Mucosa of descending colon (tissue), 3 donors: ENCODE results near the gene FREM1. TPM values are rescaled to one million over a fixed set of nuclear protein-coding genes. Genes with fewer than 3 reads are reported as not detected.

Experiments
- ATAC-seq: fragments of 200-7000 bp; cut with Tn5 transposase; one replicate; pipeline ENCODE4 v1.9.1; 2020; ENCODE audit warnings: mild to moderate bottlenecking, moderate library complexity
- DNase-seq, 3 donors: peaks; one replicate each; pipeline ENCODE4 v3.0.0-alpha.2; 2020
- H3K36me3 ChIP-seq: fragments of 200-600 bp; one replicate; pipeline ENCODE4 v1.8.0; 2021; ENCODE audit warnings: low read depth, mild to moderate bottlenecking
- H3K4me1 ChIP-seq: fragments of 200-600 bp; one replicate; pipeline ENCODE4 v1.8.0; 2021; ENCODE audit warnings: low read depth, mild to moderate bottlenecking
- H3K4me3 ChIP-seq: fragments of 200-600 bp; one replicate; pipeline ENCODE4 v1.8.0; 2021; ENCODE audit warnings: mild to moderate bottlenecking
- H3K9me3 ChIP-seq: fragments of 200-600 bp; one replicate; pipeline ENCODE4 v1.8.0; 2021; ENCODE audit warnings: mild to moderate bottlenecking
- CTCF ChIP-seq: fragments of 200-600 bp; IDR thresholded peaks from one replicate; pipeline ENCODE4 v1.8.0; 2022; ENCODE audit warnings: antibody characterized with exemption, mild to moderate bottlenecking
- intact Hi-C, 2 donors: fragments of 100-400 bp; cut with DNase I in 1 of 2; cut with micrococcal nuclease in 1 of 2; formaldehyde crosslinking; loops; one replicate each; pipeline versions ENCODE4 v1.11.0 to v1.11.1; 2022; cut with DNase I, micrococcal nuclease
- total RNA-seq, 3 donors: library from RNA; stranded (reverse); fragmentation: NEBNext Ultra II Directional in 2 of 3; extraction: Animal tissue kit (Norgen Biotek cat#: 25700) in 2 of 3; gene quantifications; one replicate each; pipeline versions ENCODE4 v1.2.1 to v1.2.4, GENCODE V29; 2021 to 2023
- donor health status: DM: no; HTN: no; CAD: no; lungs with moderate emphysema.
- donor health status: DM: no; HTN: no; CAD: no.
- donor health status: DM: no; HTN: yes; CAD: no.

The FREM1 gene
- total RNA-seq, 3 donors from 2014 or later, result 1.4 to 21.2 (median 1.4) TPM

DNA sequence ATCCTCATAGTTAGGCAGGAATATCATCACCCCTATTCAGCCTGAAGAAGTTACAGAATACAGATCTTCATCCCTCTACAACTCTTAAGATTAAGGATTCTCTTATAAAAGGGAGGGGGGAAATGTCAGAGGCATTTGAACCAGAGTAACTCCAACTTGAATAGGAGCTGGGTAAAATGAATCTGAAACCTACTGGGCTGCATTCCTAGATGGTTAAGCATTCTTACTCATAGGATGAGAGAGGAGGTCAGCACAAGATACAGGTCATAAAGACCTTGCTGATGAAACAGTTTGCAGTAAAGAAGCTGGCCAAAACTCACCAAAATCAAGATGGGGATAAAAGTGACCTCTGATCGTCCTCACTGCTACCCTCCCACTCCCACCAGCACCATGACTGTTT is 14.4 kb downstream of the FREM1 start:
- DNase-seq, result no peak

DNA sequence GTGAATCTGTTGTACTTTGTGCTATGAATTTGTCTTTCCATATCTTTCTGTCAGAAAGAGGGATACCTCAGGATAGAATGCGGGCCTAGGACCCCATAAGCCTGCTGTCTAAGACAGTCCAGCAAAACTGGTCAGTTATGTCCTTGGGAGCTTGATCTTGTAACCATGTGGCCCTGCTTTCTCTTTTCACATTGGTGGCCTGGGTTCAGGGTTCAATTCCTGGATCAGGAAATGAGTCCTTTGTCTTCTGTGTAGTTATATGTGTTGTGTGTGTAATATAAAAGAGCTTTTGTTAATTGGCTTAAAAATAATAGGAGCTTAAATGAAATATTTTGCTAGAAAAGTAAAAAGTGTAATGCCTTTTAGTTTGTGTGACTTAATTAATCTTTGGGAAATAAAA is 16.9 kb downstream of the FREM1 start:
- peak; percentile 33 for ATAC-seq
- H3K4me3 ChIP-seq, result no peak overlapping the region
- TF ChIP-seq CTCF, result no peak
- DNase-seq, result no peak
- H3K36me3 ChIP-seq, result no peaks in the 10 kb centered on the region
- peaks cover 10% of the 10 kb centered on the region for H3K4me1 ChIP-seq
- H3K9me3 ChIP-seq, result no peaks in the 10 kb centered on the region
- intact Hi-C loops, result no loop called here

More for the DNA sequence above, 14.4 kb downstream of the FREM1 start:
- Histone ChIP-seq H3K36me3 (no peaks in the 10 kb centered on the region), H3K4me3 (no peak overlapping the region), H3K9me3 (no peaks in the 10 kb centered on the region), H3K4me1 (no peaks in the 10 kb centered on the region)
- ATAC-seq, result no peak
- no peak for TF ChIP-seq CTCF
- intact Hi-C loops, result no loop called here

DNA sequence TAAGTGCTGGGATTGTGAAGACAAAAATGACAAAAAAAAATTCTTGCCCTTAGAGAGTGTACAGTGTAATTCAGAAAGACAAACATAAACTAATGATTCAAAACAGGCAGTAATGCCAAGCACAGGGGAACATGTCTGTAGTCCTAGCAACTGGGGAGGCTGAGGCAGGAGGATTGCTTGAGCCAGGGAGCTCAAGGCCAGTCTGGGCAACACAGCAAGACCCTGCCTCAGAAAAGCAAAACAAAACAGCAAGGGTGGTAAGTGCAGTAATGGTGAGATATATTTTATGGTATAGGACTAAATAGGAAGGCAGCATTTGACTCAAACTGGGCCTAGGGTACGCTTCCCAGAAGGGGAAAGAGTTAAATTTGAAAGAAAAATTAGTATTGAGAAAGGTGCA is 18.9 kb downstream of the FREM1 start:
- no peaks in the 10 kb centered on the region for H3K9me3 ChIP-seq
- no peak overlapping the region for H3K4me3 ChIP-seq
- H3K4me1 ChIP-seq, result peaks cover 12% of the 10 kb centered on the region
- ATAC-seq (no peak), DNase-seq (no peak)
- intact Hi-C loops, result no loop called here
- no peaks in the 10 kb centered on the region for H3K36me3 ChIP-seq
- no peak for TF ChIP-seq CTCF

- H3K4me3 ChIP-seq, result no peak overlapping the region
- H3K36me3 ChIP-seq, result no peaks in the 10 kb centered on the region
- peaks cover 14% of the 10 kb centered on the region for H3K4me1 ChIP-seq
- DNase-seq (no peak), ATAC-seq (no peak)
- H3K9me3 ChIP-seq, result no peaks in the 10 kb centered on the region
- intact Hi-C loops, result no loop called here
- no peak for TF ChIP-seq CTCF
Measured at GRCh38 chr9:14889451-14889850, 20.8 kb downstream of the FREM1 start.

GRCh38 chr9:14888875-14889274 is 21.4 kb downstream of the FREM1 start:
- Histone ChIP-seq H3K4me3 (no peak overlapping the region), H3K36me3 (no peaks in the 10 kb centered on the region), H3K9me3 (no peaks in the 10 kb centered on the region), H3K4me1 (peaks cover 14% of the 10 kb centered on the region)
- intact Hi-C loops, result no loop called here
- DNase-seq (no peak), ATAC-seq (no peak)
- no peak for TF ChIP-seq CTCF

- no peaks in the 10 kb centered on the region for H3K36me3 ChIP-seq
- H3K4me1 ChIP-seq, result peaks cover 14% of the 10 kb centered on the region
- peak; percentile 90 for ATAC-seq
- no peak for TF ChIP-seq CTCF
- H3K9me3 ChIP-seq, result no peaks in the 10 kb centered on the region
- DNase-seq, result no peak
- no peak overlapping the region for H3K4me3 ChIP-seq
- intact Hi-C loops, result no loop called here
Measured at GRCh38 chr9:14888272-14888671, 22.0 kb downstream of the FREM1 start.
